Eye (tissue), 1 donor: ENCODE measurements around the gene PDE4A.
A peak's percentile ranks its signal among the peaks of the same experiment; 100 is the strongest.

ENCODE experiments used
- DNase-seq: peaks from one replicate; pipeline ENCODE4 v3.0.0-alpha.2; 2015

The PDE4A gene

DNA sequence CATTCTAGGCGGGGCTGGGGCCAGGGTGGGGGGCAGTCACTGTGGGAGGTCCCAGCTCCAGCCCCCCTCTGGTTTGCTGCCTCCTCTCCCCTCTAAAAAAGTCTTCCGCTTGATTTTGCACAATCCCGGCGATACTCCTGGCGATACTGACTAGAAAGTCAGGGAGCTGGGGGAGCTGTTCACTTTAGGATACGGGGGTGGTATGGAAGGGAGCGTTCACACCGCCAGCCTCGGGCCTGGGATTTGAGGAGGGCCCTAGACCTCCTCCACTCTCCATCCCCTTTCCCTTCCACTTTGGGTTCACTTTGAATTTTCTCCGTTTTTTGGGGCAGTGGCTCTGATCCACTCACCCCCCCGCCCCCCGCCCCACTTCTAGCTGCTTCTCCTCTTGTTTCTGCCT lies 47.8 kb downstream of the PDE4A start:
- no peak for DNase-seq

DNA sequence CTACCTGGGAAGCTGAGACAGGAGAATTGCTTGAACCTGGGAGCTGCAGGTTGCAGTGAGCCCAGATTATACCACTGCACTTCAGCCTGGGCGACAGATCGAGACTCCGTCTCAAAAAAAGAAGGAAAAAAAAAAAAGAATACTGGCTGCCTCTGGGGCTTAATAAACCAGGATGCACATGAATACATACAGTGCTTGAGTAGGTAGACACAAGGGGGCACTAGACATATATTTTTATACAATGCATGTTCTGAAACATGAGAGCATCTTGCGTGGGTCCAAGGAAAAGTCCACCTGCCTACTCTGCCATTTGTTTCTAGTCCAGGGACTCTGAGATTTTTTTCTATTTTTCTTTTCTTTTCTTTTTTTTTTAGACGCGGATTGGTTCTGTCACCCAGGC lies 51.6 kb downstream of the PDE4A start:
- peak; percentile 41 for DNase-seq

DNA sequence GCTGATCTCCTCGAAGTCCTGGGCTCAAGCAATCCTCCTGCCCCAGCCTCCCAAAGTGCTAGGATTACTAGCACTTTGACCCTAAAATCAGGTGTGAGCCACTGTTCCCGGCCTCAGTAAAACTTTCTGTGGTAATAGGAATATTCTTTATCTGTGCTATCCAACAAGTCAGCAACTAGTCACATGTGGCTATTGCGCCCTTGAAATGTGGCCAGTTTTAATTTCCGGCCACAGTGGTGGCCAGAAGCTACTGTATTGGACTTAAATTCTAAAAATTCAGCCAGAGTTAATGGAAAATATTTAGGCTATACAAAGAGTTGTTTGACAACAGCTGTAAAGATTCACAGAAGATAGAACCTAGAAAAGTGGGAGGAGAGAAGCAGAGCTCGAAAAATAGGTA lies 52.9 kb downstream of the PDE4A start:
- DNase-seq = no peak

DNA sequence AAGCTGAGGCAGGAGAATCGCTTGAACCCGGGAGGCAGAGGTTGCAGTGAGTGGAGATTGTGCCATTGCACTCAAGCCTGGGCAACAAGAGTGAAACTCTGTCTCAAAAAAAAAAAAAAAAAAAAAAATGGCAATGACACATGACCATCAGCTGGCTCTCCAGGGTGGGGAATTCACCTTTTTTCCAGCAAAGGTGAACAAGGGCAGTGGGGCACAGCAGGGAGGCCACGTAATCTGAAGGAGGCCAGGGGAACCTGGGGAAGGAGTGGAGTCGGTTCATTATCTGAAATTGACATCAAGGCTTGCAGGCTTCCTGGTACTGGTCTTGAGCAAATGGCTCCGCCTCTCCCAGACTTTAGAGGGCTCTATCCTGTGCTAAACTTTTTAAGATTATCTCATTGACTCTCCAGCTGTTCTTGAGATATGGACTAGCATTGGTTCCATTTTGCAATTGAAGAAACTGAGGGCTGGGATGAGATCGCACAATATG lies 54.7 kb downstream of the PDE4A start:
- DNase-seq = no peak

DNA sequence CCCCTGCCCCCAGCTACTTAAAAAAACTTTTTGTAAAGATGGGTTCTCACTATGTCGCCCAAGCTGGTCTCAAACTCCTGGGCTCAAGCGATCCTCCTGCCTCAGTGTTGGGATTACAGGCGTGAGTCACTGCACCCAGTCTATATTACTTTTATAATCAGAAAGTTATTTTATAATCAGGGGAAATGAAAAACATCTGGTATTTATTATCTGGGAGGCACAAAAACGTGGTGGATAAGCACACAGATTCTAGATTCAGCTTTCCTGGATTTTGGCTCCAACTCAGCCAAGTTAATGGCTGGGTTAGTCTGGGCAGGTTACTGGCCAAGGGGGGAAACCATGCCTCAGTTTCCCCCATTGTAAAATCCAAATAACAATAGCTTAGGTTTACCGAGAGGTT lies 58.1 kb downstream of the PDE4A start:
- no peak for DNase-seq

DNA sequence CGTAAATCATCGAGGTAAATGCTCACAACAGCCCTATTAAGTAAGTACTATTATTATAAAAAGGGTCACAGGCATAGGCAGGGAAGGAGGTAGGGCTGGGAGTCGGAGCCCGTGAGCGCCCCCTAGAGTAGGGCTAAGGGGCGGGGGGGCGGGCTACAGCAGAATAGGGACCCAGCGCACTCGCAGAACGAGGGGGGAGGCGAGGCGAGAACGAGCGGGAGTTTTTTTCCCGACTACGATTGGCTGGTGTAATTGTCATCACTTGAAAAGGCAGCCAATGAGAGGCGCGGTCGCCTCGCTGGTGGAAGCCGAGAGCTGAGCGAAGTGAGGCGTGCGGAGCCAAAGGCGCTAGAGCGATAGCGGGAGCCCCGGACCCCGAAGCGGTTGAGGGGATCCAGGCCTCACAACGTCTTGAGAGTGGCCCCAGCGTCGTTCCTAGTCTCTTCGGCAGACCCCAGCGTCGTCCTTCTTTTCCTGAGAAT lies 58.6 kb downstream of the PDE4A start:
- peak; percentile 92 for DNase-seq

DNA sequence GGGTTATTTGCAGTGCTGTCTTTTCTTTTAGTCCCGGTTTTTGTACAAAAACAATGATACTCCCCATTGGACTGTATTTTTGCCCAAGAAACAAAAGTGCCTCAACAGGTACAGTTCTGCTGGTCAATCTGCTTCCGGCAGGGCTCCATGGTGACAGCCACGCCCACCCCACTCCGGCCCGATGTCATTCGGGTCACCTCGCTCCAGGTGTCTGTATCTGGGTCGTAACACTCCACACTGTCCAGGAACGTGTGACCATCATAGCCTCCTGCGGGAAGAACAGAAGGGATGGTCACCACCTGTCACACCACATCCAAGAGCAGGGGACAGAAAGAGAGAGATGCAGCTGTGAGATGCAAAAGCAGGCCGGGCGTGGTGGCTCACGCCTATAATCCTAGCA lies 66.2 kb downstream of the PDE4A start:
- no peak for DNase-seq

DNA sequence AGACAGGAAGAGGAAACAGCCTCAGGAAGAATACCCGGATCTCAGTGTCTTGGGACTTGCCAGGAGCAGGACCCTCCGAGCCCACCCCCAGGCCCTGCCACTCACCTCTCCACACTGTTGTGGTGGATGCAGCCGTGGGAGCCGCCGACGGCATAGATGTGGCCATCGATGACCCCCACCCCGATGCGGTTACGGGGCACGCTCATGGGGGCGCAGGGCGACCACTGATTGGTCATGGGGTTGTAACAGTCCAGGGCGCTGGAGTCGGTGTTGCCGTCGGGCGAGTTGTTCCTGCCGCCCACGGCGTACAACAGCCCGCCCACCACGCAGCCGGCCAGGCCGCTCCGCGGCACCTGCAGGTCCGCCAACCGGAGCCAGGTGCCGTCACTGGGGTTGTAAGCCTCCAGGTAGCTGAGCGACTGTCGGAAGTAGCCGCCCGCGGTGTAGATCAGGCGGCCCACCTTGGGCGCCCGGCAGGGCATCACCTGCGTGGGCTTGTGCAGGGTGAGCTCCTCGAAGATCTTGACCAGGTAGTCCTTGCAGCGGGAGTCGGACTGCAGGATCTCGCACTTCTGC lies 71.2 kb downstream of the PDE4A start:
- no peak for DNase-seq

DNA sequence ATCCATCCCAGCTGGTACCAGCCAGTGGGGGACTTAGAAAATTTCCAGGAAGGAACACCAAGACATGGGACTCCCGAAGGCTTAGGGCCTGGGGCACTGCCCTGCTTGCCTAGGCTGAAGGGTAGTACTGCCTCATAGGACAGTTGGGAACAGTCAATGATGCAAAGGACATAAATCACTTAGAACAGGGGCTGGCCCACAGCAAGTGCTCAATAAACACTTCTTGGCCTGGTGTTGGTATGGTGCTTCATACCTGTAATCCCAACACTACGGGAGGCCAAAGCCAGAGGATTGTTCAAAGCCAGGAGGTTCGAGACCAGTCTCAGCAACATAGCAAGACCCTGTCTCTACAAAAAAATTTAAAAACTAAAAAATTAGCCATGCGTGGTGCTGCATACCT lies 77.0 kb downstream of the PDE4A start:
- no peak for DNase-seq

DNA sequence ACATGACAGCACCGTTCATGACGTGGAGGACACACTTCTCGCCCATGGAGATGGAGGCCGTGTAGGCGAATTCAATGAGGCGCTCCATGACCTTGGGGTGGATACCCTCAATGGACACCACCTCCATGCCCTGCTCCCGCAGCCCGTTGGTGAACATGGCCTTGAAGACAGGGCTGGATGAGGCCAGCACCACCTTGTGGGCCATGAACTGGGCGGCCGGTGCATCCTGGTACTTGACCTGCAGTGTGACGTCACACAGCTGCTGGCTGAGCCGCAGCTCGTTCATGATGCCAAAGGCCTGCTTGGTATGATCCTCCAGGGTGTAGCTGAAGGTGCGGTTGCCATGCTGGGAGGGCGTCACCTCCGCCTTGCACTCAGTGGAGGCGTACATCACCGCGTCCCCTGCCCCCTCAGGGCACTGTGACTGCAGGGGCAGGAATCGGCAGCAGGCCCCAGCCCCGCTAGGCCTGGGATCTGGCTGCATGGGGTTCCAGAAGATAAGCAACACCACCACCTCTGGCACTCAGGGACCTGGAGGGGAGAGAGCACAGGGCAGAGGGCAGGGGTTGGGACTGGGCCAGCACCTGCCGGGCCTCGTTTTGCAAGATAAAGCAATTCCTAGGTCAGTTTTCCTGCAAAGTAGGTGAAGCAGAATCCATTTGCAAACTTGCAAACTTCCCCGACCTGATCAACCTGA lies 79.4 kb downstream of the PDE4A start:
- no peak for DNase-seq

DNA sequence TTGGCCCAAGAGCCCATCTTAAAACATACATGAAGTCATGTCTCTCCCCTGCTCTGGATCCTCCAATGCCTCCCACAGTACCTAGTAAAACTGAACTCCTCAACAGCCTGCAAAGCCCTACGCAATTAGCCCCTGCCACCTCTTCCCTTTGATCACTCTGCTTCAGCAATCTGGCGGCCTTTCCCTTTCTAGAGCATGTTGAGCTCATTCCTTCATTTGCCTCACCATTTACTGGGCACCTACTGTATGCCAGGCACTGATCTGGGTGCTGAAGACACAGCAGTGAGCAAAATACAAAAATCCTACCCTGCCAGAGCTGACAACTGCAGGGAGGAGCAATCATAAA lies 79.9 kb downstream of the PDE4A start:
- DNase-seq = no peak

DNA sequence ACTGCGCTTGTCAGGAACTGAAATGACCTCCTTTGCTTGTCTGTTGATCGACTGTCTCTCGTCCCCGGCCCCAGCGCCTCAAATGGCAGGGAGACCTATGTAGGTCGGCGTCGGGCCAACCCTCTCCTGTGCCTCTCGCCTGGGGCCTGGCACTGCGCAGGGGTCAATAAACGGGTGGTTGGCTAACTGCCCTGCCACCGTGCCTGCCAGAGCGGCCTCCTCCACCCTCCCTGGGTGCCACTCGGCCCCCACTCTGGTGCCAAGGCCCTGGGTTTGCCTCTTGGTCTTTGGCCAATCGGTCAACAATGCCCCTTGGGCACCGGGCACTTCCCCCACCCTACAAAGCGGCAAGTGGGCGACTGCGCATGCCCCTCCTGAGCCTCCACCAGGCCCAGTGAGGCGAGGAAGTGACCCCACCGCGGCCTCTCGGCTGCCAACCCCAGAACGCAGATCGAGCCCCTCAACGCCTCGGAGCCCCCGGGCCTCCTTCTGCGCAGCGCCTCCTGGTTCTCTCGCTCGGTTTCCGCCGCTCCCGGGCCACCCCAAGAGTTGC lies 81.7 kb downstream of the PDE4A start:
- peak; percentile 77 for DNase-seq

DNA sequence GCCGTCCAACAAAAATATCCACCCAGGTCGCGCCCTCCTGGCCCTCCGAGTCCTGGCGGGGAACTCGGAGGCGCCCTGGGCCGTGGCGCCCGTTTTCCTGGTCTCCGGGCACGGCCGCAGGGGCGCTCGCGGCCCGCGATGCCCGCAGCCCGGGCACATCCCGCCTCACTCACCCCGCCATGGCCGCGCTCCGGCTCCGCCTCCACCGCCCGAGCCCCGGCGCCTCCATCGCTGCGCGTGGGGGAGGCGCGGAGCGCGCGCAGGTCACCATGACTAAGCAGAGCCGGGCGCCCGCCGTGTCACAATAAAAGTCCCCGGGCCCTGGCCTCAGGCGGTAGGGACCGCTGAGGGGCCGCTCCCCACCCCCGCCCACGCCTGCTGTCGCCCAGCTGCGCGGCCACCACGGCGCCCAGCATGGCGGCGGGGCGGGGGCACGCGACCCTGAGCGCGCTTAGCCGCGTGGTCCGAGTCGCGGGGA lies 82.2 kb downstream of the PDE4A start:
- peak; percentile 95 for DNase-seq

DNA sequence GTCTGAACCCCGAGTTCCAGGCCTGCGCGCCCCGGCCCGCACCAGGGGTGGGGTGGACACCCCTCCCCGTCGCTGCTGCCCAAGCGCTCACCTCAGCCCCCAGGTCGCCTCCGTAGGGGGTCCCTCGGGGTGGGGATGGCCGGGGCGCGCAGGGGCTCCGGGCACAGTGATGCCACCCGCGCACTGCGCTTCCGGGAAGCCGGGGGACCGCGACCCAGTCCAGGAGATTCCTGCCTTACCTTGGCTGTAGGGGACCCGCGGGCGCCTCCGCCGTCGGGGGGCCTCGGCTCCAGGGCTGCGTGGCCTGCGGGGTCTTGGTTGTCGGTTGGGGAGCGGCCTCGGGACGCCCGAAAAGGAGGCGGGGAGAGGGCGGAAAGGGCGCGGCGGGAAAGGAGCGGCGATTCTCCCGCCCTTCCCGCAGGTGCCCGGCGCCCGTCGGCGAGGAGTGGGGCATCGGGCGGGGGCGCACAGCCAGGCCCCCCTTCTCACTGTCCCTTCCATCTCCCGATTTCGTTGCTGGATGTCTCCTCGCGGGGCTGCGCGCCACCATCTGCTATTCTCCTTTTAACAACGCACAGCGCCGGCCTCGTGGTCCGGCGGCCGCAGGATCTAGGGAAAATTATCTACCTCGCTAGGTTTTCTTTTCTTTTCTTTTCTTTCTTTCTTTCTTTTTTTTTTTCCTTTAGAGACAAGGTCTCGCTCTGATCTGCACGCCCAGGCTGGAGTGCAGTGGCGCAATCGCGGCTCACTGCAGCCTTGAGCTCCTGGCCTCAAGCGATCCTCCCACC lies 82.9 kb downstream of the PDE4A start, which contains the start of gene KEAP1:
KEAP1 (minus strand) TSS at position 355 of the 788 bp plus-strand sequence. CDS start 3,323 bp downstream, outside the sequence.
- DNase-seq = peak; percentile 85

DNA sequence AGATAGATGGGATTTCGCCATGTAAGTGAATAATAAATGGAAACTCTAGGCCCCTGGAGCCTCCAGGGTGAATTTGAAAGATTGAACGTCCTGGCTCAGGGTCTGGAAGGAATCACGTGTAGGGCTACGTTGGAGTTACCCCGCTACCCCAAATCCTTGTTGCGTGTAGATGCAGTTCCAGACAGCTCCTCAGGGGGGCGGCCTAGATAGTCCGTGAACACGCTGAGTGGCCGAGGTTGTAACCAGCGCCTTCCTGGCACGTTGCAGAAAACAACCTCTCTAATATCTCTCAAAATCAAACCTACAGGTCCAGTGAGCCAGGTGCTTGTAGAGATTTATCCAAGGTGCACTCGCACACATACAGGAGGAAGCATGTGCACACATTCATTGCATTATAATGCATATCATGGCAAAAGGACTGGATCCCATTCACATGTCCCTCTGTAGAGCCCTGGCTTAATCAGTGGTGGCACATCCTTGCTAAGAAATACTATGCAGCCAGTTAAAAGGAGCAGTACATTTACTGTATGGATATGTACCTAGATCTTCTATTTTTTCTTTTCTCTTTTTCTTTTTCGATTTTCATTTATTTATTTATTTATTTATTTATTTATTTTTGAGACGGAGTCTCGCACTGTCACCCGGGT lies 85.4 kb downstream of the PDE4A start:
- DNase-seq = peak; percentile 82

DNA sequence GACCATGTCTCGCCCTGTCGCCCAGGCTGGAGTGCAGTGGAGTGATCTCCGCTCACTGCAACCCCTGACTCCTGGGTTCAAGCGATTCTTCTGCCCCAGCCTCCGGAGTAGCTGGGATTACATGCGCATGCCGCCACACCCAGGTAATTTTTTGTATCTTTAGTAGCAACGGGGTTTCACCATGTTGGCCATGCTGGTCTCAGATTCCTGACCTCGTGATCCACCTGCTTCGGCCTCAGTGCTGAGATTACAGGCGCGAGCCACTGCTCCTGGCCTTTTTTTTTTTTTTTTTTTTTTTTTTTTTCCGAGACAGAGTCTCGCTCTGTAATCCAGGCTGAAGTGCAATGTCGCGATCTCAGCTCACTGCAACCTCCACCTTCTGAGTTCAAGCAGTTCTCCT lies 87.7 kb downstream of the PDE4A start:
- no peak for DNase-seq

DNA sequence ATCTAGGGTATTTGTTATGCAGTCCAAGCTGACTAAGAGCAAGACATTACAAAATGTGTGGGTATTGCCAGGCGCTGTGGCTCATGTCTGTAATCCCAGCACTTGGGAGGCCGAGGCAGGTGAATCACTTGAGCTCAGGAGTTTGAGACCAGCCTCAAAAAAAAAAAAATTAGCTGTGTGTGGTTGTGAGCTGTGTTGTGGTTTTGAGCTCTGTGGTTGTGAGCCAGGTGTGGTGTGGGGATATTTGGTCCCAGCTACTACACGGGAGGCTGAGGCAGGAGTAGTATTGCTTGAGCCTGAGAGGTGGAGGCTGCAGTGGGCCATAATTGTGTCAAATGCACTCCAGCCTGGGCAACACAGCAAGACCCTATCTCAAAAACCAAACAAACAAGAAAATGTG lies 88.4 kb downstream of the PDE4A start:
- DNase-seq = no peak

DNA sequence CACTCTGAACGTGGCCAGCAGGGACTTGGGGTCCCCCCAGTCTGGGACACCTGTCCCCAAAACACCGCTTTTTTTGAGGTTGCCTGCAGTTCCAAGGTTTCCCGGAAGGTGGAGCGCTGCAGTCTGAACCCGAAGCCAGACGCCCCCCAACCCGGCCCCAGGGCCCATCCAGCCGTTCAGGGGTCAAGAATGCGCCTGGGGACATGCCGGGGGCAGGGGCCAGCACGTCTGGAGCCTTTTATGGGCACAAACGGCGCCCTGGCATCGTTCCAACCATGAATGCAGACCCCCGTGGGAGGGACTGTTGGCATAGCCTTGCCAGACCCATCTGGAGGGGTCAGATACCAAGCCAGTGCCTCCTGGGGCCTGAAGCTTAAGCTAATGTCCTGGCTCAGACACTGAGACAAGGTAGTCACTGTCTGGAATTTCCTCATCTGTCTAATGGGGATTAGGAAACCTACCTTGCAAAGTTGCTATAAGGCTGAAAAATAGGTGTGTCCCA lies 90.0 kb downstream of the PDE4A start:
- peak; percentile 66 for DNase-seq

DNA sequence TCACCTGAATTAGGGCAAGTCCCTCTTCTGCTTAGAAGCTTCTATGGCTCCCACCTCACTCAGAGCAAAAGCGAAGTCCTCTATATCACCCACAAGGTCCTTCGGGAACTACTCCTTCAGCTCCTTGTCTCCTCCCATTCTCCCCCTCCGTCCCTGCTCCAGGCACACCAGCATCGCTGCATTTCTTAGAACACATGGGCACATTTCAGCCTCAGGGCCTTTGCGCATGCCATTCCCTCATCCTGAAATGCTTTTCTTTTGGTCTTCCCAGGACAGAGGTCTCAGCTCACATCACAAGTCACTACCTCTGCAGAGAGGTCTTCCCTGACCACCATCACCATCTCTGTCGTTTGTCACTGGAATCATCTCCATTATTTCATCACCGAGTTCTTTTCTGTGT lies 92.9 kb downstream of the PDE4A start:
- no peak for DNase-seq

DNA sequence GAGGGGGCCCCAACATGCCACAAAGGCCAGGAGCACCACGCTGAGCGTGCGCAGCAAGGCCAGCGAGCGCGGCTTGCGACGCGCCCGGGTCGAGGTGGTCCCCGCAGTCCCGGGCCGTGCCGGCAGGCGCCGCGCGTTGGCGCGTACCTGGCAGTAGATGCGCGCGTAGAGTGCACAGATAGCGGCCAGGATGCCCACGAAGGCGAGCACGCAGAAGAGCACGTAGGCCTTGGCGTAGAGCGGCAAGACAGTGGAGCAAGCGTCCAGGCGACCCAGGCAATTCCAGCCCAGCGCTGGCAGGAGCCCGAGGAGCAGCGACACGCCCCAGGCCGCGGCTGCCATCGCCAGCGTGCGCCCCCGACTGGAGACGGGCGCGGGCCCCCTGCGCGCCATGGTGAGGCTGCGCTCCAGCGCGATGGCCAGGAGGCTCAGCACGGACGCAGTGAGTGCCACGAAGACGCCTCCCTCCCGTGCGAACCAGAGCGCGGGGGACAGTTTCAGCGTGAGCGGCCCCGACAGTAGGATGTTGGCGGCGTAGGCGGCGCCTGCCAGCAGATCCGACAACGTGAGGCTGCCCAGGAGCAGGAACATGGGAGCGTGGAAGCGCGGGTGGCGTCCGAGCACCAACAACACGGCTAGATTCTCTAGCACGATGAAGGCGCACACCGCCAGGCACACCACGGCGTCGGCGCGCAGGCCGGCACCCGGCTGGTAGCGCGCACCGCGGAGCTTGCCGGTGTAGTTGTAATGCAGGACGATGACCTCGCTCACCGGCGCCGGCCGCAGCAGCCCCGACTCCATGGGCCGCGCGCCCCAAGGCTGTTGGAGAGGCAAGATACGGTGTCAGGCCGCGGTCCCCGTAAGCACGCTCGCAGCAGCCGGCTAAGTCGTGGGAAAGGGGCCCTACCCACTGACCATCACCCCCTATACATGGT lies 94.1 kb downstream of the PDE4A start:
- DNase-seq = peak; percentile 48

DNA sequence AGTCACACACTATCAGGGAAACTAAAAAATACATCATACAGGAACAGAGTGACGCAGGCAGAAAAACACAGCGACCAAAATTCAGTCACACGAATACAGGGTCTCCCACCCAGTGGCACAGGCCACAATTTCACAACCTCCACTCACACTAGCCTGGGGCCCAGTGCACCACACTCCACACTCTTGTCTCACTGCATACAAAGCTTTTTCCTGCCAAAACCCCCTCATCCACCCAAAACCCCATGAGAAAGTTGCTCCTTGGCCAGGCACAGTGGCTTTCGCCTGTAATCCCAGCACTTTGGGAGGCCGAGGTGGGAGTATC lies 95.7 kb downstream of the PDE4A start:
- no peak for DNase-seq
